Astrocyte of the spinal cord (primary cell): Measurements from ENCODE around the gene GRIA4.

Experiments used
- DNase-seq: peaks from one replicate; pipeline ENCODE4 v3.0.0; 2011; ENCODE audit warnings: low read depth, low spot score
- H3K4me3 ChIP-seq: 2 replicates; pipeline ENCODE4 v1.5.1; 2011; ENCODE audit warnings: low read depth, mild to moderate bottlenecking, low read length, moderate library complexity
- in situ Hi-C: cut with HindIII; loops from 2 replicates; pipeline ENCODE4 v1.10.0; 2017; ENCODE audit warnings: low sequenced_read_pairs
- TF ChIP-seq, protein P1 (sequence below): IDR thresholded peaks from 2 replicates; pipeline ENCODE4 v1.5.1; 2012; ENCODE audit warnings: low read depth, mild to moderate bottlenecking, low read length, inconsistent platforms

GRIA4 gene

DNA sequence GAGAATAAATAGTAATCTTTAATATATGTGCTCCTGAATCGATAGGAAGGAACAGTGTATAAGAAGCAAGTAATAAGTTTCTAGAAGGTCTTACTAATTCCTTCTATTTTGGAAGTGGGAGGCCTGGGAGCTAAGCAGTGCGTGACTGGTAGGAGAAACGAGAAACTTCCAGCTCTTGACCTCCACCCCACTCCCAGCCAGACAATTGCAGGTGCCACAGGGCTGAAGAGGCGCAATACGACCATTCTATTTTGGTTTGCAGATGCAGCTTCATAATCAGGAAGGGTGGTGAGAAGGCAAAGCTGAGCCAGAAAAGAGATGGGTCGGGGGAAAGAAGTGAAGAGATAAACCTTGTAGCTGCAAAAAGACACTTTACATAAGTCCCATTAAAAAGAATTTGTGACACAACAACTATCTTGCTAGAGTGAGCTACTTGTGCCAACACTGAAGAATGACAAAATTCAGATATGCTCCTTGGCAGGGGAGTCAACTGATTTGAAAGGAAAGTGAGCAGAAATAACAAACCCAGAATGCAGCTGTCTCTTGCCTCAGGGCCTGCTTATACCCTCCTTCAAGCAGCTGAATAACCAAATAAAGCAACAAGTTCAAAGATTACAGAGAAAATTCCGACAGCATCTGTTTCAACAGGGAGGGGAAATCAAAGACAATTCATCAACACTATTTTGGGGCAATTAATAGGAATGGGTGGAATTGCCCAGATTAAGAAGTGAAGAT, 35.1 kb downstream of the GRIA4 start:
- in situ Hi-C loops, result no loop called here
- TF ChIP-seq, protein P1, sequence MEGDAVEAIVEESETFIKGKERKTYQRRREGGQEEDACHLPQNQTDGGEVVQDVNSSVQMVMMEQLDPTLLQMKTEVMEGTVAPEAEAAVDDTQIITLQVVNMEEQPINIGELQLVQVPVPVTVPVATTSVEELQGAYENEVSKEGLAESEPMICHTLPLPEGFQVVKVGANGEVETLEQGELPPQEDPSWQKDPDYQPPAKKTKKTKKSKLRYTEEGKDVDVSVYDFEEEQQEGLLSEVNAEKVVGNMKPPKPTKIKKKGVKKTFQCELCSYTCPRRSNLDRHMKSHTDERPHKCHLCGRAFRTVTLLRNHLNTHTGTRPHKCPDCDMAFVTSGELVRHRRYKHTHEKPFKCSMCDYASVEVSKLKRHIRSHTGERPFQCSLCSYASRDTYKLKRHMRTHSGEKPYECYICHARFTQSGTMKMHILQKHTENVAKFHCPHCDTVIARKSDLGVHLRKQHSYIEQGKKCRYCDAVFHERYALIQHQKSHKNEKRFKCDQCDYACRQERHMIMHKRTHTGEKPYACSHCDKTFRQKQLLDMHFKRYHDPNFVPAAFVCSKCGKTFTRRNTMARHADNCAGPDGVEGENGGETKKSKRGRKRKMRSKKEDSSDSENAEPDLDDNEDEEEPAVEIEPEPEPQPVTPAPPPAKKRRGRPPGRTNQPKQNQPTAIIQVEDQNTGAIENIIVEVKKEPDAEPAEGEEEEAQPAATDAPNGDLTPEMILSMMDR, result no peak
- no peak for DNase-seq
- no peak overlapping the region for H3K4me3 ChIP-seq

DNA sequence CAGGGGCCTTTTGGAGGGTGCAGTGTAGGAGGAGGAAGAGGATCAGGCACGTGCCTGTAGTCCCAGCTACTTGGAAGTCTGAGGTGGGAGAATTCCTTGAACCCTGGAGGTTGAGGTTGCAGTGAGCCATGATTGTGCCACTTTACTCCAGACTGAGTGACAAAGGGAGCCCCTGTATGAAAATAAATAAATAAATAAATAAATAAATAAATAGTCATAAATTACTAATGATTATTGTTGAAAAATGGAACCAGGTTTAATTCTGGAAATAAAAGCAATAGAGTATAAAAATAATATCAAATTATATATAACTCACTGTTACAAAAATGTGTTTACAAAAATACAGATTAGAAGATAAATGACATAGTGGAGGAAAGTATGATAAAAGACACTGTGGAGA, 37.9 kb downstream of the GRIA4 start:
- no peak for DNase-seq
- in situ Hi-C loops, result no loop called here
- TF ChIP-seq, protein P1, result no peak
- no peak overlapping the region for H3K4me3 ChIP-seq

DNA sequence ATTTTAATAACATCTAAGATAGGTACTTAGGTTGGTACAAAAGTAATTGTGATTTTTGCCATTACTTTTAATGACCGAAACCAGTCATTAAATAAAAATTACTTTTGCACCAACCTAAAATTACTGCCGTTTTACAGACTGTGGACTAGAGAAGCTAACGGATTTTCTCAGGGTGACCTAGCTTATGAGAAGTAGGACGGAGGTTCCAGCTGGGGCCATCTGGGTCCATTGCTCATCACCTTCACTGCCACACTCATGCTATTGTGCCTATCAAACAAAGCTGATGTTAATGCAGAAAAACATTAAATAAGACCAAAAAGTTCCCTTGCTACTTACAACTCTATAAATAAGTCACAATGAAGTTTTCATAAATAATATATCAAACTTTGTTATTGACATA, 38.9 kb downstream of the GRIA4 start:
- TF ChIP-seq, protein P1, result no peak
- DNase-seq, result no peak
- H3K4me3 ChIP-seq, result no peak overlapping the region
- in situ Hi-C loops, result no loop called here

DNA sequence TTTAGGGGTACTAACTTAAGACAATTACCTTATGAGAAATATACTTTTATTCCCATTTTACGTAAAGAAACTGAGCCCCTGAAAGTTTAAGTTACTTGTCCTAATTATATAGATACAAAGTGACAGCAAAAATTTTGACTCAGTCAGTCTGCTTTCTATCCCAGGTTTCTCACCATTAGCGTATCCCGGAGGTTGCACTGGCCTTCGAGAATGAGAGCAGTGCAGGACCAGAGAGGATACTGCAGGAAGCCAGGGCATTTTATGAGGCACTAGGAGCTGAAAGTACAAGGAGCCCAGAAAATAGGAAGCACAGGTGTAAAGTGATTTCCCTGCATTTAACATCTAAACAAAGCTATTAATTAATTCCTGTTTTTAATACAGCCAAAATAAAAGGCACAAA, 55.4 kb downstream of the GRIA4 start:
- TF ChIP-seq, protein P1, result no peak
- no peak for DNase-seq
- H3K4me3 ChIP-seq, result no peak overlapping the region
- in situ Hi-C loops, result no loop called here

DNA sequence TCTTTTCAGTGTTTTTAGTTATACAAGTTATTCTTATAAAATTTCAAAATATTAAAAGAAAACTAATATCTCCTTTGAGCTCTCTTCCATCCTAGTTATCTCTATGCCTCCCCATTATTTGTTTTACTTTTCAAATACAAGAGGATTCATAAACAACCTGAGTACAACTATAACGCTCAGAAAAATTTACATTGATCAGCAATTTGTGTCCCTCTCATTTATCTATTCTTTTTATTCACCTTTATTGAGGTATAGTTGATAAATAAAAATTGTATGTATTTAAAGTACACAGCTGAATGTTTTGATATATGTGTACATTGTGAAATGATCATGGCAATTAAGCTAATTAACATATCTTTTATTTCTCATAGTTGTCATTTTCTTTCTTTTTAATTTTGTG, 57.6 kb downstream of the GRIA4 start:
- no peak overlapping the region for H3K4me3 ChIP-seq
- DNase-seq, result no peak
- TF ChIP-seq, protein P1, result no peak
- in situ Hi-C loops, result no loop called here

DNA sequence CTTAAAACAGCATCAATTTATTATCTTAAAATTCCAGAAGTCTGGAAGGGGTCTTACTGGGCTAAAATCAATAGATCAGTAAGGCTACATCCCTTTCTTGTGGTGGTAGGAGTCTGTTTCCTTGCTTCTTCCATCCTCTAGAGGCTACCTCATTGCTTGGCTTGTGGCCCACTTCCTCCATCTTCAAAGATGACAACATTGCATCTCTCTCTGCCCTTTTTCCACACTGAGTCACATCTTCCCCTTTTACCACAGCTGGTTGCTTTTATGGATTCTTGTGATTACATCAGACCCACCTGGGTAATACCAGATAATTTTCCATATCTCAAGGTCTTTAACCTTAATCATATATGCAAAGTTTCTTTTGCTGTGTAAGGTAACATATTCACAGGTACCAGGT, 60.9 kb downstream of the GRIA4 start:
- no peak overlapping the region for H3K4me3 ChIP-seq
- no peak for DNase-seq
- in situ Hi-C loops, result no loop called here
- TF ChIP-seq, protein P1, result no peak
